ENCODE measurements around the gene ZWILCH.
"Not testable (repeated sequence)": the region's sequence is repeated elsewhere in the genome, so short reads cannot be mapped to it uniquely, and the experiment has no call there.

Gene ZWILCH

GRCh38 chr15:66573719-66574595, 68.8 kb downstream of the ZWILCH start:
- DNase-seq (ENCODE audit: extremely low spot score, insufficient read length, low read depth), result no peak
- no peak for FAIRE-seq

DNA sequence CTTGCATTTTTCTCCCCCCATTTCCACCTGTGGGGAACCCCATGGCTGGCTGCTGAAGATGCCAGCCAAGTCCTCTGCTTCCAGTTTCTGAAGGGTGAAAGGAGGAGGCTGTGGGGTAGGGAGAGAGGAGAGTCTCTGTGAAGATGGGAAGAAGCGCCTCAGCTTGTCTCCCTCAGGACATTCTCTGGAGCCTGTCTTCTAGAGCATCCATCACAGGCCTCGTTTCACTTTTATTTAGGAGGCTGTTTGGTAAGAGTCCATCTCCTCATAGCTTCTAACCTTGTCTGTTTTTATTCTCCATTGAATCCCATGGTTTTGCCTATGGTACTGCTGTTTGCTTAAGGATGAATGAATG, 69.4 kb downstream of the ZWILCH start:
- FAIRE-seq, result no peak
- no peak for DNase-seq (ENCODE audit: extremely low spot score, insufficient read length, low read depth)

- no peak for FAIRE-seq
- no peak for DNase-seq (ENCODE audit: extremely low spot score, insufficient read length, low read depth)
These were observed 73.3 kb downstream of the ZWILCH start for GRCh38 chr15:66578286-66578875.

GRCh38 chr15:66580643-66581042, 75.5 kb downstream of the ZWILCH start:
- DNase-seq (ENCODE audit: extremely low spot score, insufficient read length, low read depth) (no peak), FAIRE-seq (no peak)

DNA sequence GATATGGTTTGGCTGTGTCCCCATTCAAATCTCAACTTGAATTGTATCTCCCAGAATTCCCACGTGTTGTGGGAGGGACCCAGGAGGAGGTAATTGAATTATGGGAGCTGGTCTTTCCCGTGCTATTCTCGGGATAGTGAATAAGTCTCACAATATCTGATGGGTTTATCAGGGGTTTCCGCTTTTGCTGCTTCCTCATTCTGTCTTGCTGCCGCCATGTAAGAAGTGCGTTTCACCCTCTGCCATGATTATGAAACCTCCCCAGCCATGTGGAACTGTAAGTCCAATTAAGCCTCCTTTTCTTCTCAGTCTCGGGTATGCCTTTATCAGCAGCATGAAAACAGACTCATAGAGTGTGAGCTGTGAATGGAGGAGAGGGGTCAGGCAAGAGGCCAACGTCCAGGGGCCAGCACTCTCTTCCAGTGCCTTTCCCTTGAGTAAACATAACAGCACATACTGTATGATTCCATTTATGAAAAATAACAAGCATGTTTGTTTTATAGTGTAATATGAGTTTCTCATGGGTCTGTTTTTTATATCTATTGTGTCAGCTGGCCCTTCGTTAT, 76.9 kb downstream of the ZWILCH start:
- no peak for FAIRE-seq
- no peak for DNase-seq (ENCODE audit: extremely low spot score, insufficient read length, low read depth)

DNA sequence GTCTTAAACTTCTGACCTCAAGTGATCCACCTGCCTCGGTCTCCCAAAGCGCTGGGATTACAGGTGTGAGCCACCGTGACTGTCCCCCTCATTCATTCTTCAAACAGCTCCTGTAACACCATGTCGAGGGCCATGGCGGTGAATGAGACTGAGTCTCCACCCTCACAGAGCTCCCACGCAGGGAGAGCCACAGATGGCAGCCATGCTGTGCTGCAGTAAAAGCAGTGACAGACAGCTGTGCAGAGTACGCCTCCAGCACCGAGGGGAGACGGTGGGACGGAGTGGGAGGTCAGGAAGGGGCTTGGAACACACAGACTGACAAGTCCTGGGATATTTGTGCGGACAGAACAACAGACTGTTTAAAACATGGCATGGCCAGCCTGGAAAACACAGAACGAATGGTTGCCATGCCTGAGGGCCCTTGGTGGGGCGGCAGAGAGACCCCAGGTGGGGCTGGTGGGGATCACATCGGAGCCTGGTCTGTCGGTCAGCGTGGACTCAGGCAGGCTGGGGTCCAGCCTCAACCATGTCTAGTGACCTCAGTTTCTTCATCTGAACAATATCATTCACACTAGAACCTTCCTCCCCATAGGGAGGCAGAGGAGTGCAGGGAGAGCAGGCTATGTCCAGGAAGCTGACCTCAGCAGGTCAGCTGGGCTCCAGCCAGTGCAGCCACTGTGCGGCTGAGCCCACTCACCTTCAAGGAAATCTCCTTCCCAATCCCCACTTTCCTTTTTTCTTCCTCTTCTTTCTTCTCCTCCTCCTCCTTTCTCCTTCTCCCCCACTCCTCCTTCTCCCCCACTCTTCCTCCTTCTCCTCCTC, 81.2 kb downstream of the ZWILCH start:
- DNase-seq (ENCODE audit: extremely low spot score, insufficient read length, low read depth), result no peak
- FAIRE-seq, result no peak

DNA sequence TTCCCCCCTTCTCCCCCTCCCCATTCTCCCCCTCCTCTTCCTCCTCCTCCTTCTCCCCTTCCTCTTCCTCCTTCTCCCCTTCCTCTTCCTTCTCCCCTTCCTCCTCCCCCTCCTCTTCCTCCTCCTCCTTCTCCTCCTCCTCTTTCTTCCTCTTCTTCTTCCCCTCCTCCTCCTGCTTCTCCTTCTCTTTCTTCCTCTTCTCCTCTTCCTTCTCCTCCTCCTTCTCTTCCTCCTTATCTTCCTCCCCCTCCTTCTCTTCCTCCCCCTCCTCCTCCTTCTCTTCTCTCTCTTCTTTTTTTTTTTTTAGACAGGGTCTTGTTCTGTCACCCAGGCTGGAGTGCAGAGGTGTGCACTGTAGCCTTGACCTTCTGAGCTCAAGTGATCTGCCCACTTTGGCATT, 81.9 kb downstream of the ZWILCH start:
- FAIRE-seq, result no peak
- no peak for DNase-seq (ENCODE audit: extremely low spot score, insufficient read length, low read depth)

DNA sequence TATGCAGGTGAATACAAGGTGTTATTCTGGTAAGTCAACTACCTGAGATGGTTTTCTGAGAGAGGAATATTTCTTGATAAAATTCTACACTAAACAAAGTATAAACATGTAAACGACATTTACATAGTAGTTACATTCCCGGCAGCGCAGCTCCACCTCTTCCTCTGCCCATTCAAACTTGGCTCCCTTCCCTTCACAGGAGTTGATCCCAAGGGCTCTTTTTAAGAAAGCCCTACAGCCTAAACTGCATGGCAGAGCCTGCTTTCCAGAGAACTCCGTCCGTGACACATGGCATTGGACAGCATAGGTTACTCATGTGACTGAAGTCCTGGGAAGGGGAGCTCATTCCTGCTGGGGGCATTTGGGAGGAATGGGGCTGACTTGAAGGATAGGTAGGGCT, 82.6 kb downstream of the ZWILCH start:
- FAIRE-seq, result no peak
- DNase-seq (ENCODE audit: extremely low spot score, insufficient read length, low read depth), result no peak

- FAIRE-seq (no peak), DNase-seq (ENCODE audit: extremely low spot score, insufficient read length, low read depth) (no peak)
These were observed 83.4 kb downstream of the ZWILCH start for GRCh38 chr15:66588537-66588936.

DNA sequence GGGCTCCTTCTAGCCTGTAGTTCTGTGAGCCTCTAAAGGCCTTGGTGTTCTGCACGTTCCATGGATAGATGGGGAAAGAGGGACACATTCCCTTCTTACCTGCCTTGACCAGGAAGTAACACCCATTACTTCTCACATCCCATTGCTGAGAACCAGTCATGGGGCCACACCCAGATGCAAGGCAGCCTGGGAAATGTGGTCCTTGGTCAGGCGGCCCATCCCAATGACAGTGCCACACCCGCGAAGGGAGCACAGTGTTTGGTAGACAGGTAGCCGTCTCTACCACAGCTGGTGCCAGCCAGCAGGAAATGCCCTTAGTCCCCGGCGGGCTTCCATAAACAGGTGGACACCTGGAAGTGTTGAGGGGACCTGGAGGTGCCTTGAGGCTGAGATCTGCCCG, 83.8 kb downstream of the ZWILCH start:
- FAIRE-seq, result no peak
- no peak for DNase-seq (ENCODE audit: extremely low spot score, insufficient read length, low read depth)

GRCh38 chr15:66589429-66589828, 84.3 kb downstream of the ZWILCH start:
- DNase-seq (ENCODE audit: extremely low spot score, insufficient read length, low read depth); FAIRE-seq: not testable (repeated sequence)

- FAIRE-seq (no peak), DNase-seq (ENCODE audit: extremely low spot score, insufficient read length, low read depth) (no peak)
These were observed 85.3 kb downstream of the ZWILCH start for GRCh38 chr15:66590435-66590834.

GRCh38 chr15:66591322-66591862, 86.3 kb downstream of the ZWILCH start:
- DNase-seq (ENCODE audit: extremely low spot score, insufficient read length, low read depth) (no peak), FAIRE-seq (no peak)

- FAIRE-seq, result no peak
- no peak for DNase-seq (ENCODE audit: extremely low spot score, insufficient read length, low read depth)
These were observed 87.5 kb downstream of the ZWILCH start for GRCh38 chr15:66592505-66593218.

DNA sequence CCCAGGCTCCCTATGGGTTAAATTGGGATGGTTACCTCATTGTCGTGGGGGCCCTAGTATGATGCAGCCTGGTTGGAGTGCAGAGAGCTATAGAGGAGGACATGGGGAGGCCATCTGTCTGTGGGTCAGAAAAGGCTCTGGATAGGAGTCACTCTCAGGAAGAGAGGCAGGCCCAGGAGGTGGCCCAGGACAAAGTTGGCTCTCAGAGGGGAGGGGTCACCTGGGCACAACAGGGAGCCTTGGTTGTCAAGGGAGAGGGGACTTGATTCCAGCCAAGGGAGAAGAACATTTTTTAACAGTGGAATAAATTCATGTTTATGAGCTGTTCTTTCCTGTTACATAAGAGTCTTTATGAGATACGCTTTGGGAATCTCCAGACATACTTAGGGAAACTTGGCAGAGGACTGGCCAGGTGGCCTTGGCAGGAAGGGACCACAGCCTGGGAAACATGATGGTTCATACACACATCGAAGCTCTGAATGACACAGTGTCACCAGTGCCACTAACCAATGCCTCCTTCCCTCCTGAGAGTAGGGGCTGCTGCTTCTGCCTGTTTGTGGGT, 88.2 kb downstream of the ZWILCH start:
- no peak for DNase-seq (ENCODE audit: extremely low spot score, insufficient read length, low read depth)
- FAIRE-seq, result no peak

GRCh38 chr15:66594344-66594743, 89.2 kb downstream of the ZWILCH start:
- FAIRE-seq, result no peak
- DNase-seq (ENCODE audit: extremely low spot score, insufficient read length, low read depth), result no peak

DNA sequence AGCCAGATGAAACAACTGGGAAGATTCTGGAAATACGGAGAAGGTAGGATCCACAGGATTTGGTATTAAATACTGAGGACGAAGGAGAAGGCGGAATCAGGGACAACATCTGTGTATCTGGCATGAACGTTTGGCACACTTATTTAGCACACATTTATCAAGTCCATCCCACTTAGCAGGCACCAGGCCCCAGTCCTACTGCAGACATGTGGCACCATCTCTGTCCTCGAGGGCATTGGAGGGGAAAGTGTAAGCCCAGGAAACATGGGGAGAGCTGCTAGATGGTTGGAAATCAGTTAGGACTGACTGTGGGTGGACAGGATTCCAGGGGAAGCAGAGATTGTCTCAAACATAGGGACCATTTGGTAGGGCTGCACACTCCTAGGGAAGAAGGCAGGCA, 89.7 kb downstream of the ZWILCH start:
- no peak for FAIRE-seq

GRCh38 chr15:66595332-66595731, 90.2 kb downstream of the ZWILCH start:
- FAIRE-seq, result no peak
- no peak for DNase-seq (ENCODE audit: extremely low spot score, insufficient read length, low read depth)

More for the DNA sequence above, 89.7 kb downstream of the ZWILCH start:
- DNase-seq (ENCODE audit: extremely low spot score, insufficient read length, low read depth), result no peak

DNA sequence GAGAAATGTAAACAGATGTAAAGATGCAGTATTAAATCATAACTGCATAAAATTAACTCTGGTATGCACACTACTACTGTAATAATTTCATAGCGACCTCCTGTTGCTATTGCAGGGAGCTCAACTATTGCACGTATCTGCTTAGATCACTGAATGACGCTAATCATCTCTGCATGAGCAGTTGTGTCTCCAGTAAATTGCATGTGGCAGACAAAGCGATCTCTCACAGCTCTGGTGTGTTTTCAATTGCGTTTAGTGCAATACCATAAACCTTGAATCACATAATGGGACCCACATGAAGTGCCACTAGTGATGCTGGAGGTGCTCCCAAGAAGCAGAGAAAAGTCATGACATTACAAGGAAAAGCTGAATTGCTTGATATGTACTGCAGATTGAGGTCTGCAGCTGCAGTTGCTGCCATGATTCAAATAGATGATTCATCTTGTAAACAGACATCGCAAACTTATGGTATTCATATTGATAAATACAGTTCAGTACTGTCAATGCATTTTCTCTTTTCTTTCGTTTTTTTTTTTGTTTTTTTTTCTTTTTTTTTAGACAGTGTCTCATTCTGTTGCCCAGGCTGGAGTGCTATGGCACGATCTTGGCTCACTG, 90.9 kb downstream of the ZWILCH start:
- DNase-seq (ENCODE audit: extremely low spot score, insufficient read length, low read depth) (no peak), FAIRE-seq (no peak)
